HG02981 (cell line): Measurements from ENCODE around the gene ST6GALNAC4.

Source experiments
- ATAC-seq: cut with Tn5 transposase; IDR thresholded peaks from one replicate; pipeline ENCODE4 v1.9.1; 2021; ENCODE audit warnings: mild to moderate bottlenecking, moderate library complexity; ENCODE audit not compliant: unreplicated experiment

The ST6GALNAC4 gene

GRCh38 chr9:127915801-127916719, 781 bp downstream of the ST6GALNAC4 start:
- ATAC-seq: no peak

GRCh38 chr9:127915325-127915752, 1.5 kb downstream of the ST6GALNAC4 start:
- ATAC-seq: no peak

GRCh38 chr9:127913682-127914081, 3.2 kb downstream of the ST6GALNAC4 start:
- no peak for ATAC-seq

- ATAC-seq: no peak
Measured at GRCh38 chr9:127912882-127913281, 4.0 kb downstream of the ST6GALNAC4 start.

GRCh38 chr9:127912296-127912695, 4.5 kb downstream of the ST6GALNAC4 start:
- ATAC-seq: no peak

- no peak for ATAC-seq
Measured at GRCh38 chr9:127910613-127911205, 6.1 kb downstream of the ST6GALNAC4 start.

GRCh38 chr9:127909839-127910273, 7.0 kb downstream of the ST6GALNAC4 start:
- no peak for ATAC-seq

- ATAC-seq: no peak
Measured at GRCh38 chr9:127908660-127908926, 8.2 kb downstream of the ST6GALNAC4 start.

- ATAC-seq: no peak
Measured at GRCh38 chr9:127907867-127908659, 8.8 kb downstream of the ST6GALNAC4 start.

GRCh38 chr9:127905788-127906191, 11.1 kb downstream of the ST6GALNAC4 start:
- no peak for ATAC-seq

- no peak for ATAC-seq
Measured at GRCh38 chr9:127905004-127905728, 11.7 kb downstream of the ST6GALNAC4 start.

GRCh38 chr9:127904561-127905003, 12.3 kb downstream of the ST6GALNAC4 start:
- no peak for ATAC-seq

GRCh38 chr9:127903557-127904475, 13.0 kb downstream of the ST6GALNAC4 start:
- ATAC-seq: no peak

GRCh38 chr9:127899128-127899943, 17.5 kb downstream of the ST6GALNAC4 start, which contains the start of gene ST6GALNAC6:
Gene ST6GALNAC6 (minus strand): TSS chr9:127899603. CDS start chr9:127897981, 1,622 bp downstream.
- peak; percentile 61 for ATAC-seq

GRCh38 chr9:127898433-127899127, 18.3 kb downstream of the ST6GALNAC4 start:
- ATAC-seq: no peak

GRCh38 chr9:127897193-127897692, 19.6 kb downstream of the ST6GALNAC4 start:
- no peak for ATAC-seq

GRCh38 chr9:127896395-127897192, 20.2 kb downstream of the ST6GALNAC4 start:
- no peak for ATAC-seq
